GM23338 (cell line): ENCODE results near the gene CSTPP1.

ENCODE experiments used
- CREB1 ChIP-seq: fragments of 250-450 bp; sonication (Bioruptor Pico); IDR thresholded peaks from 2 replicates; pipeline ENCODE4 v1.5.0; 2020; ENCODE audit warnings: low read depth, mild to moderate bottlenecking, moderate library complexity
- CTCF ChIP-seq, 2 experiments: fragments of 200-600 bp in 1 of 2; sonication (generic) in 1 of 2; conservative IDR thresholded peaks; 2 replicates each; pipeline versions ENCODE4 v1.5.1 to v1.6.1; 2016 to 2017; ENCODE audit warnings: antibody characterized with exemption in 2 of 2, low read depth in 2 of 2, mild to moderate bottlenecking in 2 of 2, moderate library complexity in 1 of 2
- EZH2 ChIP-seq: fragments of 200-600 bp; sonication (generic); IDR thresholded peaks from one replicate; pipeline ENCODE4 v1.8.0; 2017; ENCODE audit warnings: antibody characterized with exemption, mild to moderate bottlenecking, low read depth; ENCODE audit not compliant: unreplicated experiment
- EZH2phosphoT487 ChIP-seq: fragments of 200-600 bp; sonication (generic); IDR thresholded peaks from one replicate; pipeline ENCODE4 v1.8.1; 2018; ENCODE audit warnings: antibody characterized with exemption; ENCODE audit not compliant: unreplicated experiment
- JUNB ChIP-seq: IDR thresholded peaks from one replicate; pipeline ENCODE4 v1.6.1; 2016; ENCODE audit warnings: antibody characterized with exemption; ENCODE audit not compliant: unreplicated experiment
- POLR2AphosphoS5 ChIP-seq: IDR thresholded peaks from 2 replicates; pipeline ENCODE4 v1.6.1; 2016; ENCODE audit warnings: antibody characterized with exemption, low read depth
- REST ChIP-seq: IDR thresholded peaks from one replicate; pipeline ENCODE4 v1.6.1; 2018; ENCODE audit warnings: antibody characterized with exemption; ENCODE audit not compliant: unreplicated experiment
- STAT1 ChIP-seq: IDR thresholded peaks from one replicate; pipeline ENCODE4 v1.6.1; 2016; ENCODE audit warnings: antibody characterized with exemption; ENCODE audit not compliant: unreplicated experiment
- ZNF114 ChIP-seq: fragments of 250-450 bp; sonication (Bioruptor Pico); IDR thresholded peaks from 2 replicates; pipeline ENCODE4 v1.5.0; 2020; ENCODE audit warnings: mild to moderate bottlenecking, moderate library complexity
- ZNF331 ChIP-seq: fragments of 250-450 bp; sonication (Bioruptor Pico); IDR thresholded peaks from 2 replicates; pipeline ENCODE4 v1.5.0; 2020; ENCODE audit warnings: low read depth, mild to moderate bottlenecking, moderate library complexity
- ZNF462 ChIP-seq: fragments of 250-450 bp; sonication (Bioruptor Pico); IDR thresholded peaks from 2 replicates; pipeline ENCODE4 v1.5.0; 2020; ENCODE audit warnings: mild to moderate bottlenecking, moderate library complexity

GRCh38 chr11:46900091-46900746, 36.3 kb upstream of the CSTPP1 start:
- TF ChIP-seq POLR2AphosphoS5 (no peak), EZH2 (no peak), CTCF (conservative IDR thresholded peaks at IDR 0.05; ENCODE audit: low read depth in 2 of 2) (no peak), EZH2phosphoT487 (no peak), REST (no peak), JUNB (no peak), CREB1 (CRISPR knock-in tag) (no peak), ZNF331 (CRISPR knock-in tag) (no peak), STAT1 (no peak), ZNF462 (CRISPR knock-in tag) (no peak), ZNF114 (no peak)
